ENCODE data around the gene DLX5. TPM values are rescaled to one million over a fixed set of nuclear protein-coding genes. Genes with fewer than 3 reads are reported as not detected.
A peak's percentile ranks its signal among the peaks of the same experiment; 100 is the strongest.

DLX5 gene
- total RNA-seq, 1 experiment from 2014 or later = not detected

- TF ChIP-seq, protein P1, sequence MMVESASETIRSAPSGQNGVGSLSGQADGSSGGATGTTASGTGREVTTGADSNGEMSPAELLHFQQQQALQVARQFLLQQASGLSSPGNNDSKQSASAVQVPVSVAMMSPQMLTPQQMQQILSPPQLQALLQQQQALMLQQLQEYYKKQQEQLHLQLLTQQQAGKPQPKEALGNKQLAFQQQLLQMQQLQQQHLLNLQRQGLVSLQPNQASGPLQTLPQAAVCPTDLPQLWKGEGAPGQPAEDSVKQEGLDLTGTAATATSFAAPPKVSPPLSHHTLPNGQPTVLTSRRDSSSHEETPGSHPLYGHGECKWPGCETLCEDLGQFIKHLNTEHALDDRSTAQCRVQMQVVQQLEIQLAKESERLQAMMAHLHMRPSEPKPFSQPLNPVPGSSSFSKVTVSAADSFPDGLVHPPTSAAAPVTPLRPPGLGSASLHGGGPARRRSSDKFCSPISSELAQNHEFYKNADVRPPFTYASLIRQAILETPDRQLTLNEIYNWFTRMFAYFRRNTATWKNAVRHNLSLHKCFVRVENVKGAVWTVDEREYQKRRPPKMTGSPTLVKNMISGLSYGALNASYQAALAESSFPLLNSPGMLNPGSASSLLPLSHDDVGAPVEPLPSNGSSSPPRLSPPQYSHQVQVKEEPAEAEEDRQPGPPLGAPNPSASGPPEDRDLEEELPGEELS (CRISPR knock-in tag; IDR thresholded peaks at IDR 0.05) = no peak
- TF ChIP-seq ESRRA (CRISPR knock-in tag; IDR thresholded peaks at IDR 0.05; ENCODE audit: borderline replicate concordance) (no peak), JAZF1 (CRISPR knock-in tag; IDR thresholded peaks at IDR 0.05) (no peak), RORB (CRISPR knock-in tag; IDR thresholded peaks at IDR 0.05) (no peak), CBFB (CRISPR knock-in tag; IDR thresholded peaks at IDR 0.05; ENCODE audit: low read depth) (no peak), ZNF121 (CRISPR knock-in tag; IDR thresholded peaks at IDR 0.05) (no peak), OVOL2 (CRISPR knock-in tag; IDR thresholded peaks at IDR 0.05; ENCODE audit: borderline replicate concordance) (no peak), ZNF512 (CRISPR knock-in tag; IDR thresholded peaks at IDR 0.05; ENCODE audit: borderline replicate concordance) (no peak)
- TF ChIP-seq, protein P2, sequence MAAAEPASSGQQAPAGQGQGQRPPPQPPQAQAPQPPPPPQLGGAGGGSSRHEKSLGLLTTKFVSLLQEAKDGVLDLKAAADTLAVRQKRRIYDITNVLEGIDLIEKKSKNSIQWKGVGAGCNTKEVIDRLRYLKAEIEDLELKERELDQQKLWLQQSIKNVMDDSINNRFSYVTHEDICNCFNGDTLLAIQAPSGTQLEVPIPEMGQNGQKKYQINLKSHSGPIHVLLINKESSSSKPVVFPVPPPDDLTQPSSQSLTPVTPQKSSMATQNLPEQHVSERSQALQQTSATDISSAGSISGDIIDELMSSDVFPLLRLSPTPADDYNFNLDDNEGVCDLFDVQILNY (CRISPR knock-in tag; IDR thresholded peaks at IDR 0.05) = no peak
Observed at GRCh38 chr7:97018791-97019531, 5.7 kb downstream of the DLX5 start (continued).

DNA sequence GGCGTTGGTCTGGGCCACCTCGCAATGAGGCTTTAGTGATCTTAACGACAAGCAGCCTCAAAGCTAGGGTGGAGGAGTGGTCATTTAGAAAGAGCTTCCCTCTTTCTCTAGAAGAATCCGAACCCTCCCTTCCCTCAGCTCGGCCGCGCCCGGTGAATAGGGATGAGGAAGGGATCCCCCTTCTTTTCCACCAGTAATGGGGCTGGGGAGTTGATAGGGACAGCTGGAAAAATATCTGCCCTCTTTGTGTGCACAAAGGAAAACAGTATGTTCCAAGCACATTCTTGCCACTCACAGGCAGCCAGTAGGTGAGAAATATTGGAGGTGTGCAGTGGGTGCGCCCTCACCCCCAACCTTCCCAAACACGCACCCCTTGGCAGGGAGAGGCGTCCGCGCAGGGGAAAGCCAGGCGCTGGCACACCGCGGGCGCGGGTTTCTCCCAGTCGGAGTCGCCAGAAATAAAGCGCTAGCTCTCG is 6.5 kb downstream of the DLX5 start:
- H3K27ac Mint-ChIP-seq = no peak overlapping the region
- POLR2A ChIA-PET = interaction anchor here (0.6 kb wide), 1 partner anchor 29 kb away, joined by 4 read pairs; no protein-coding TSS in a partner anchor
- ATAC-seq (no peak), DNase-seq (ENCODE audit: low spot score) (no peak)
- no peaks in the 10 kb centered on the region for H3K36me3 Mint-ChIP-seq
- CTCF ChIA-PET = interaction anchor here (2.1 to 2.6 kb wide), 2 partner anchors 9 to 12 kb away, joined by 5 to 49 read pairs; no protein-coding TSS in a partner anchor
- peaks cover 63% of the 10 kb centered on the region for H3K4me1 Mint-ChIP-seq
- H3K27me3 Mint-ChIP-seq (ENCODE audit: low read depth) = peaks cover 100% of the 10 kb centered on the region
- TF ChIP-seq TCF7 (CRISPR knock-in tag; IDR thresholded peaks at IDR 0.05; ENCODE audit: low read depth) (no peak), JAZF1 (CRISPR knock-in tag; IDR thresholded peaks at IDR 0.05) (no peak), ESRRA (CRISPR knock-in tag; IDR thresholded peaks at IDR 0.05; ENCODE audit: borderline replicate concordance) (no peak), GTF2I (CRISPR knock-in tag; conservative IDR thresholded peaks at IDR 0.05) (no peak), ZNF396 (CRISPR knock-in tag; IDR thresholded peaks at IDR 0.05; ENCODE audit: borderline replicate concordance) (no peak), ZBTB21 (CRISPR knock-in tag; IDR thresholded peaks at IDR 0.05; ENCODE audit: borderline replicate concordance) (no peak), IRF2 (CRISPR knock-in tag; IDR thresholded peaks at IDR 0.05; ENCODE audit: borderline replicate concordance, low read depth) (no peak), MLX (CRISPR knock-in tag; IDR thresholded peaks at IDR 0.05) (no peak), PRRX2 (CRISPR knock-in tag; IDR thresholded peaks at IDR 0.05) (no peak), FOXK1 (CRISPR knock-in tag; IDR thresholded peaks at IDR 0.05) (no peak), ZNF232 (CRISPR knock-in tag; IDR thresholded peaks at IDR 0.05) (no peak), NFYB (CRISPR knock-in tag; conservative IDR thresholded peaks at IDR 0.05; ENCODE audit: low read depth) (no peak)
- TF ChIP-seq, protein P3, sequence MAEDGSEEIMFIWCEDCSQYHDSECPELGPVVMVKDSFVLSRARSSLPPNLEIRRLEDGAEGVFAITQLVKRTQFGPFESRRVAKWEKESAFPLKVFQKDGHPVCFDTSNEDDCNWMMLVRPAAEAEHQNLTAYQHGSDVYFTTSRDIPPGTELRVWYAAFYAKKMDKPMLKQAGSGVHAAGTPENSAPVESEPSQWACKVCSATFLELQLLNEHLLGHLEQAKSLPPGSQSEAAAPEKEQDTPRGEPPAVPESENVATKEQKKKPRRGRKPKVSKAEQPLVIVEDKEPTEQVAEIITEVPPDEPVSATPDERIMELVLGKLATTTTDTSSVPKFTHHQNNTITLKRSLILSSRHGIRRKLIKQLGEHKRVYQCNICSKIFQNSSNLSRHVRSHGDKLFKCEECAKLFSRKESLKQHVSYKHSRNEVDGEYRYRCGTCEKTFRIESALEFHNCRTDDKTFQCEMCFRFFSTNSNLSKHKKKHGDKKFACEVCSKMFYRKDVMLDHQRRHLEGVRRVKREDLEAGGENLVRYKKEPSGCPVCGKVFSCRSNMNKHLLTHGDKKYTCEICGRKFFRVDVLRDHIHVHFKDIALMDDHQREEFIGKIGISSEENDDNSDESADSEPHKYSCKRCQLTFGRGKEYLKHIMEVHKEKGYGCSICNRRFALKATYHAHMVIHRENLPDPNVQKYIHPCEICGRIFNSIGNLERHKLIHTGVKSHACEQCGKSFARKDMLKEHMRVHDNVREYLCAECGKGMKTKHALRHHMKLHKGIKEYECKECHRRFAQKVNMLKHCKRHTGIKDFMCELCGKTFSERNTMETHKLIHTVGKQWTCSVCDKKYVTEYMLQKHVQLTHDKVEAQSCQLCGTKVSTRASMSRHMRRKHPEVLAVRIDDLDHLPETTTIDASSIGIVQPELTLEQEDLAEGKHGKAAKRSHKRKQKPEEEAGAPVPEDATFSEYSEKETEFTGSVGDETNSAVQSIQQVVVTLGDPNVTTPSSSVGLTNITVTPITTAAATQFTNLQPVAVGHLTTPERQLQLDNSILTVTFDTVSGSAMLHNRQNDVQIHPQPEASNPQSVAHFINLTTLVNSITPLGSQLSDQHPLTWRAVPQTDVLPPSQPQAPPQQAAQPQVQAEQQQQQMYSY (CRISPR knock-in tag; IDR thresholded peaks at IDR 0.05) = no peak
- TF ChIP-seq, protein P4, sequence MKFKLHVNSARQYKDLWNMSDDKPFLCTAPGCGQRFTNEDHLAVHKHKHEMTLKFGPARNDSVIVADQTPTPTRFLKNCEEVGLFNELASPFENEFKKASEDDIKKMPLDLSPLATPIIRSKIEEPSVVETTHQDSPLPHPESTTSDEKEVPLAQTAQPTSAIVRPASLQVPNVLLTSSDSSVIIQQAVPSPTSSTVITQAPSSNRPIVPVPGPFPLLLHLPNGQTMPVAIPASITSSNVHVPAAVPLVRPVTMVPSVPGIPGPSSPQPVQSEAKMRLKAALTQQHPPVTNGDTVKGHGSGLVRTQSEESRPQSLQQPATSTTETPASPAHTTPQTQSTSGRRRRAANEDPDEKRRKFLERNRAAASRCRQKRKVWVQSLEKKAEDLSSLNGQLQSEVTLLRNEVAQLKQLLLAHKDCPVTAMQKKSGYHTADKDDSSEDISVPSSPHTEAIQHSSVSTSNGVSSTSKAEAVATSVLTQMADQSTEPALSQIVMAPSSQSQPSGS (CRISPR knock-in tag; IDR thresholded peaks at IDR 0.05; ENCODE audit: borderline replicate concordance, low read depth) = no peak
- TF ChIP-seq, protein P5, sequence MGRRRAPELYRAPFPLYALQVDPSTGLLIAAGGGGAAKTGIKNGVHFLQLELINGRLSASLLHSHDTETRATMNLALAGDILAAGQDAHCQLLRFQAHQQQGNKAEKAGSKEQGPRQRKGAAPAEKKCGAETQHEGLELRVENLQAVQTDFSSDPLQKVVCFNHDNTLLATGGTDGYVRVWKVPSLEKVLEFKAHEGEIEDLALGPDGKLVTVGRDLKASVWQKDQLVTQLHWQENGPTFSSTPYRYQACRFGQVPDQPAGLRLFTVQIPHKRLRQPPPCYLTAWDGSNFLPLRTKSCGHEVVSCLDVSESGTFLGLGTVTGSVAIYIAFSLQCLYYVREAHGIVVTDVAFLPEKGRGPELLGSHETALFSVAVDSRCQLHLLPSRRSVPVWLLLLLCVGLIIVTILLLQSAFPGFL (CRISPR knock-in tag; IDR thresholded peaks at IDR 0.05; ENCODE audit: borderline replicate concordance) = no peak
- no peaks in the 10 kb centered on the region for H3K9me3 Mint-ChIP-seq
- H3K4me3 Mint-ChIP-seq = peak overlapping the region; percentile 65
